Vagina (tissue), 2 donors: ENCODE results near the gene PRR14.
A peak's percentile ranks its signal among the peaks of the same experiment; 100 is the strongest.

Source experiments
- CTCF ChIP-seq, 3 experiments: fragments of 450-650 bp in 2 of 3; fragments of 200-600 bp in 1 of 3; sonication (generic) in 1 of 3; IDR thresholded peaks; one replicate each; pipeline ENCODE4 v1.5.1; 2017 to 2019; ENCODE audit warnings: antibody characterized with exemption in 3 of 3, mild to moderate bottlenecking in 2 of 3, moderate library complexity in 2 of 3
- POLR2AphosphoS5 ChIP-seq, 2 donors: sonication (generic); formaldehyde crosslinking; IDR thresholded peaks; one replicate each; pipeline ENCODE4 v1.9.0; 2017; ENCODE audit warnings: antibody characterized with exemption in 2 of 2, mild to moderate bottlenecking in 2 of 2, low read depth in 1 of 2; ENCODE audit not compliant: insufficient read depth in 1 of 2

- TF ChIP-seq POLR2AphosphoS5 (IDR thresholded peaks at IDR 0.05; ENCODE audit: insufficient read depth in 1 of 2, low read depth in 1 of 2) (peak; percentile 94 to 97), CTCF (IDR thresholded peaks at IDR 0.05) (no peak)
These were observed 47.5 kb downstream of the PRR14 start for GRCh38 chr16:30698139-30698815.
